Neural progenitor cell (in vitro differentiated cells): ENCODE measurements around the gene TUBB2A. TPM values are rescaled to one million over a fixed set of nuclear protein-coding genes. Genes with fewer than 3 reads are reported as not detected.
A peak's percentile ranks its signal among the peaks of the same experiment; 100 is the strongest.
"Not testable (repeated sequence)": the region's sequence is repeated elsewhere in the genome, so short reads cannot be mapped to it uniquely, and the experiment has no call there.

ENCODE experiments used
- DNase-seq: peaks from one replicate; pipeline ENCODE4 v3.0.0-alpha.2; 2016; ENCODE audit warnings: low spot score
- H2AFZ ChIP-seq: fragments of 200-600 bp; sonication (generic); replicated peaks from 2 replicates; pipeline ENCODE4 v1.6.1; 2016; ENCODE audit warnings: antibody characterized with exemption
- H3F3A ChIP-seq: fragments of 200-600 bp; sonication (generic); 2 replicates; pipeline ENCODE4 v1.6.1; 2016; ENCODE audit warnings: antibody characterized with exemption, low read depth
- H3K27ac ChIP-seq: fragments of 200-600 bp; sonication (generic); 2 replicates; pipeline ENCODE4 v1.5.1; 2016; ENCODE audit warnings: mild to moderate bottlenecking
- H3K27me3 ChIP-seq: fragments of 200-600 bp; sonication (generic); 2 replicates; pipeline ENCODE4 v1.6.1; 2016; ENCODE audit warnings: mild to moderate bottlenecking, moderate library complexity
- H3K36me3 ChIP-seq: fragments of 200-600 bp; sonication (generic); 2 replicates; pipeline ENCODE4 v1.5.1; 2016
- H3K4me1 ChIP-seq: fragments of 200-600 bp; sonication (generic); 2 replicates; pipeline ENCODE4 v1.6.1; 2016; ENCODE audit warnings: mixed run types
- H3K4me2 ChIP-seq: fragments of 200-600 bp; sonication (generic); 2 replicates; pipeline ENCODE4 v1.6.1; 2016
- H3K4me3 ChIP-seq: fragments of 200-600 bp; sonication (generic); 2 replicates; pipeline ENCODE4 v1.5.1; 2016
- H3K79me2 ChIP-seq: fragments of 200-600 bp; sonication (generic); 2 replicates; pipeline ENCODE4 v1.6.1; 2016; ENCODE audit warnings: low read depth
- H3K9ac ChIP-seq: fragments of 200-600 bp; sonication (generic); 2 replicates; pipeline ENCODE4 v1.6.1; 2016
- H3K9me3 ChIP-seq: fragments of 200-600 bp; sonication (generic); 2 replicates; pipeline ENCODE4 v1.5.1; 2016; ENCODE audit warnings: low read depth
- H4K20me1 ChIP-seq: fragments of 200-600 bp; sonication (generic); 2 replicates; pipeline ENCODE4 v1.6.1; 2016; ENCODE audit warnings: low read depth
- H3K27ac Mint-ChIP-seq: 3 replicates; pipeline ENCODE4 v1.8.0; 2021; ENCODE audit warnings: mixed read lengths
- H3K27me3 Mint-ChIP-seq: 2 replicates; pipeline ENCODE4 v1.8.0; 2022; ENCODE audit warnings: low read depth, mild to moderate bottlenecking, inconsistent platforms, moderate library complexity, mixed read lengths; ENCODE audit not compliant: insufficient read depth
- H3K36me3 Mint-ChIP-seq: 3 replicates; pipeline ENCODE4 v1.8.0; 2021; ENCODE audit warnings: mixed read lengths
- H3K4me1 Mint-ChIP-seq: 3 replicates; pipeline ENCODE4 v1.8.0; 2021; ENCODE audit warnings: mixed read lengths
- H3K4me3 Mint-ChIP-seq: 3 replicates; pipeline ENCODE4 v1.8.0; 2021; ENCODE audit warnings: mild to moderate bottlenecking, moderate library complexity, mixed read lengths
- H3K9me3 Mint-ChIP-seq: 3 replicates; pipeline ENCODE4 v1.8.0; 2020; ENCODE audit warnings: mixed read lengths
- EZH2 ChIP-seq: fragments of 200-600 bp; sonication (generic); IDR thresholded peaks from 2 replicates; pipeline ENCODE4 v1.6.1; 2017; ENCODE audit warnings: antibody characterized with exemption, mild to moderate bottlenecking, moderate library complexity
- EZH2phosphoT487 ChIP-seq: fragments of 200-600 bp; sonication (generic); IDR thresholded peaks from 2 replicates; pipeline ENCODE4 v1.6.1; 2017; ENCODE audit warnings: antibody characterized with exemption
- total RNA-seq: library from RNA; depleted of rRNA; stranded (reverse); fragments of >200 nt; gene quantifications from 2 replicates; pipeline ENCODE4 v1.2.3, GENCODE V29; 2015; ENCODE audit warnings: low replicate concordance
- TF ChIP-seq, protein P1 (sequence below): fragments of 200-600 bp; sonication (generic); IDR thresholded peaks from 2 replicates; pipeline ENCODE4 v1.5.1; 2017; ENCODE audit warnings: antibody characterized with exemption, mild to moderate bottlenecking

TUBB2A gene
- total RNA-seq, 1 donor from 2014 or later = 57.9 TPM

- peak overlapping the region; percentile 90 for H3K27ac ChIP-seq
- H4K20me1 ChIP-seq, H3K79me2 ChIP-seq, H3K36me3 ChIP-seq, H3K27me3 ChIP-seq, H3K9me3 ChIP-seq, H2AFZ ChIP-seq, H3K9ac ChIP-seq, H3K27me3 Mint-ChIP-seq, H3K36me3 Mint-ChIP-seq, H3K9me3 Mint-ChIP-seq, DNase-seq: not testable (repeated sequence)
- Mint-ChIP-seq H3K4me3 (peak overlapping the region; percentile 62), H3K4me1 (peaks cover 17% of the 10 kb centered on the region), H3K27ac (peak overlapping the region; percentile 97)
- peak overlapping the region; percentile 53 for H3K4me2 ChIP-seq
- H3K4me3 ChIP-seq = peak overlapping the region; percentile 10
- peaks cover 62% of the 10 kb centered on the region for H3F3A ChIP-seq
- peaks cover 50% of the 10 kb centered on the region for H3K4me1 ChIP-seq
Measured at GRCh38 chr6:3166535-3167225, 9.3 kb upstream of the TUBB2A start.

DNA sequence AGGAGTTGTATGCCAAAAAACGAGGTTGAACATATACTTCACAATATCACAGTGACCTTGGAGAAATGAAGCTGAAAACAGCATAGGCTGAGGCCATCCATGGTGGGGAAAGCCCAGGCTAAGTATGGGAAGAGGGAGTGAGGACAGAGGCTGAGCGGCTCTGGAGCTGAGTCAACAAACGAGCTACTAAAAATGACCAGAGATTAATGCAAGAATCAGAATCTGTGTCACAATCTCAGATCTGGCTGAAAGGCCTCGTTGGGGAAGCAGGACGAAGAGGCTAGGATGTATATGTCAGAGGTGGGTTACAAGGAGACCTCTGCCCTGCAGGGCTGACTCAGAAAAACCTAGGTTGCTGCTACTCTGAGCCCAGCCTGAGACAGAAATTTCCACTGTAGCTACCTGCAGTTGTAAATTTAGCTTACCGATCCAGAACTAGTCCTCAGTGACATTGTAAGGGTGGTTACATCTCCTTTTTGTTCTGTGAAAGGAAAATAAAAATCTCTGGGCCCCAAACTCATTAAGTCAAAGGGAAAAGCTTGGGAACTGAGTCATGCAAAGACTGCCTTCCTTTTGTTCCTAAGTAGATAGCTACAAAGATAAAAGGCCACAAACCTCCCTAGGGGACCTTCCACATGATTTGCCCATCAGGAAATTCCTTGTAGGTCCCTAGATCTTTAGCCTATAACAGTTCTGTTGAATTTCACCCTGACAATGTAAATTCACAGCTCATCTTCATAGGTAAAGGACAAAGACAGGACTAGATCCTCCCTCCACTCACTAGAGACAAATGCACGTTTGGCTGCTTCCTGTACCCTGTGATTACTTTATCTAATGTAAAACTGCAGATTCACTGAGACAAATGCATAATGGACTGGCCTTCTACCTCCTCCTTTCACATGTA lies 8.5 kb upstream of the TUBB2A start:
- H3K4me3 Mint-ChIP-seq = peak overlapping the region; percentile 59
- peaks cover 23% of the 10 kb centered on the region for H3K4me1 Mint-ChIP-seq
- DNase-seq = peak; percentile 76
- TF ChIP-seq EZH2 = no peak
- no peak for TF ChIP-seq EZH2phosphoT487
- TF ChIP-seq, protein P1, sequence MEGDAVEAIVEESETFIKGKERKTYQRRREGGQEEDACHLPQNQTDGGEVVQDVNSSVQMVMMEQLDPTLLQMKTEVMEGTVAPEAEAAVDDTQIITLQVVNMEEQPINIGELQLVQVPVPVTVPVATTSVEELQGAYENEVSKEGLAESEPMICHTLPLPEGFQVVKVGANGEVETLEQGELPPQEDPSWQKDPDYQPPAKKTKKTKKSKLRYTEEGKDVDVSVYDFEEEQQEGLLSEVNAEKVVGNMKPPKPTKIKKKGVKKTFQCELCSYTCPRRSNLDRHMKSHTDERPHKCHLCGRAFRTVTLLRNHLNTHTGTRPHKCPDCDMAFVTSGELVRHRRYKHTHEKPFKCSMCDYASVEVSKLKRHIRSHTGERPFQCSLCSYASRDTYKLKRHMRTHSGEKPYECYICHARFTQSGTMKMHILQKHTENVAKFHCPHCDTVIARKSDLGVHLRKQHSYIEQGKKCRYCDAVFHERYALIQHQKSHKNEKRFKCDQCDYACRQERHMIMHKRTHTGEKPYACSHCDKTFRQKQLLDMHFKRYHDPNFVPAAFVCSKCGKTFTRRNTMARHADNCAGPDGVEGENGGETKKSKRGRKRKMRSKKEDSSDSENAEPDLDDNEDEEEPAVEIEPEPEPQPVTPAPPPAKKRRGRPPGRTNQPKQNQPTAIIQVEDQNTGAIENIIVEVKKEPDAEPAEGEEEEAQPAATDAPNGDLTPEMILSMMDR = no peak
- H3K79me2 ChIP-seq = no peaks in the 10 kb centered on the region
- H3K27me3 ChIP-seq = no peaks in the 10 kb centered on the region
- H3K27ac ChIP-seq = peak overlapping the region; percentile 90
- H3F3A ChIP-seq = peaks cover 70% of the 10 kb centered on the region
- peak overlapping the region; percentile 53 for H3K4me2 ChIP-seq
- no peak overlapping the region for H3K9ac ChIP-seq
- H2AFZ ChIP-seq = no peak overlapping the region
- peaks cover 2% of the 10 kb centered on the region for H3K27me3 Mint-ChIP-seq
- H4K20me1 ChIP-seq = no peaks in the 10 kb centered on the region
- H3K9me3 Mint-ChIP-seq = peaks cover 2% of the 10 kb centered on the region
- H3K36me3 ChIP-seq = no peaks in the 10 kb centered on the region
- H3K36me3 Mint-ChIP-seq = no peaks in the 10 kb centered on the region
- no peaks in the 10 kb centered on the region for H3K9me3 ChIP-seq
- peak overlapping the region; percentile 86 for H3K27ac Mint-ChIP-seq
- peaks cover 58% of the 10 kb centered on the region for H3K4me1 ChIP-seq
- peak overlapping the region; percentile 10 for H3K4me3 ChIP-seq

- no peak for TF ChIP-seq EZH2
- TF ChIP-seq, protein P1 = peak; percentile 20
- Histone ChIP-seq H3K4me3 (no peak overlapping the region), H3K27ac (no peak overlapping the region), H3K79me2 (no peaks in the 10 kb centered on the region), H4K20me1 (no peaks in the 10 kb centered on the region), H3K27me3 (no peaks in the 10 kb centered on the region), H2AFZ (no peak overlapping the region), H3K9me3 (no peaks in the 10 kb centered on the region), H3K9ac (no peak overlapping the region), H3K4me1 (peaks cover 71% of the 10 kb centered on the region), H3K4me2 (no peak overlapping the region), H3K36me3 (no peaks in the 10 kb centered on the region), H3F3A (peaks cover 83% of the 10 kb centered on the region)
- Mint-ChIP-seq H3K27ac (peak overlapping the region; percentile 86), H3K4me1 (peaks cover 35% of the 10 kb centered on the region), H3K27me3 (peaks cover 2% of the 10 kb centered on the region), H3K4me3 (peak overlapping the region; percentile 64), H3K9me3 (peaks cover 2% of the 10 kb centered on the region), H3K36me3 (no peaks in the 10 kb centered on the region)
- DNase-seq = no peak
Measured at GRCh38 chr6:3164388-3164787, 7.0 kb upstream of the TUBB2A start.

DNA sequence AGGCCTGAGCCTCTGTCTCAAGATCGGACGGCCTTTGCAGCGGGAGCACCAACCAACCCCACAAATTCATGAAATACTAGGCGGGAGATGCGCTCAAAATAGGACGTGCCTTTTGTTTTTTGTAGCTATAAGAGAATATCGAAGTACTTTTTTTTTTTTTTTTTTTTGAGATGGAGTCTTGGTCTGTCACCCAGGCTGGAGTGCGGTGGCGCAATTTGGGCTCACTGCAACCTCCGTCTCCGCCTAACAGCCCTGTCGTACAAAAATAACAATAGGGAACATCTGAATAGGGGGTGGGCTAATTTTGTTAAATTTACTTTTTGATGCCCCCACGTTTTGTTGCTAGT lies 5.9 kb upstream of the TUBB2A start:
- Mint-ChIP-seq H3K27ac (peak overlapping the region; percentile 39), H3K36me3 (no peaks in the 10 kb centered on the region), H3K9me3 (peaks cover 2% of the 10 kb centered on the region), H3K4me1 (peaks cover 37% of the 10 kb centered on the region), H3K4me3 (peak overlapping the region; percentile 84), H3K27me3 (peaks cover 5% of the 10 kb centered on the region)
- no peak overlapping the region for H3K27ac ChIP-seq
- H3K79me2 ChIP-seq = no peaks in the 10 kb centered on the region
- no peak overlapping the region for H2AFZ ChIP-seq
- H3K9ac ChIP-seq = no peak overlapping the region
- H3K4me3 ChIP-seq = peak overlapping the region; percentile 51
- peaks cover 93% of the 10 kb centered on the region for H3F3A ChIP-seq
- no peaks in the 10 kb centered on the region for H3K9me3 ChIP-seq
- H3K36me3 ChIP-seq = no peaks in the 10 kb centered on the region
- TF ChIP-seq EZH2phosphoT487 (no peak), EZH2 (no peak)
- TF ChIP-seq, protein P1 = no peak
- peak overlapping the region; percentile 84 for H3K4me2 ChIP-seq
- no peaks in the 10 kb centered on the region for H3K27me3 ChIP-seq
- peaks cover 79% of the 10 kb centered on the region for H3K4me1 ChIP-seq
- H4K20me1 ChIP-seq = peaks cover 7% of the 10 kb centered on the region
- no peak for DNase-seq
